ENCODE results near the gene MROH9. TPM values are rescaled to one million over a fixed set of nuclear protein-coding genes. Genes with fewer than 3 reads are reported as not detected.

The MROH9 gene
- polyA plus RNA-seq, 1 donor (not counting 4 experiments of a cell fraction or from before 2014, with no cell fraction given): 0.04 TPM

DNA sequence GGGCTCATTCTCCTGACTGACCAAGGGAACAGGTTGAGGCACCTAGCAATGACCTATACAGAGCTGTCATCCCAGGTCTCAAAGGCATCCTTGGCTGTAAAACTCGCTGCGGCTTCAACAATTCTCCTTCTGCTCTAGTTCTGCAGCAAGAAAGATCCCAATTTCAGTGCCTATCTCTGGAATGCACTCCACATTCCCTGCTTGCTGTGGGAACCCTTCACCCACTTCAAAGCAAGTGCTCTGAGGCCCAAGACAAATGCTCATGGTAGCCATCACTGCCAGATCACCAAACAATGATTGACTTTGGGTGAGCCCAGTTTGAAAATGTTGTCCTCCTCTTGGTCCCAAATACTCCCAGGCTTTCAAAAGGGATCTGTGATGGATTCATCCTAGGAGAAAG is 117.6 kb downstream of the MROH9 start:
- Histone ChIP-seq H3K9me1 (ENCODE audit: control insufficient read depth, extremely low read depth, insufficient read depth, low read length) (no peaks in the 10 kb centered on the region), H3K27ac (ENCODE audit: control insufficient read depth, insufficient read depth, low read length) (no peak overlapping the region), H3K4me2 (ENCODE audit: control insufficient read depth, extremely low read depth, insufficient read depth, low read depth, low read length) (no peak overlapping the region), H3K36me3 (ENCODE audit: control insufficient read depth in 2 of 2, extremely low read depth in 1 of 2, insufficient read depth in 2 of 2, low read length in 2 of 2) (no peaks in the 10 kb centered on the region), H3K4me3 (ENCODE audit: control insufficient read depth in 2 of 3, extremely low read depth in 1 of 3, insufficient read depth in 2 of 3, low read depth in 1 of 3, low read length in 3 of 3) (no peak overlapping the region), H4K20me1 (ENCODE audit: control insufficient read depth, extremely low read depth, insufficient read depth, low read length) (no peaks in the 10 kb centered on the region), H3K9me3 (ENCODE audit: control insufficient read depth, low read depth, low read length) (no peaks in the 10 kb centered on the region), H3K79me2 (ENCODE audit: control insufficient read depth, insufficient read depth, low read length) (no peaks in the 10 kb centered on the region), H3K4me1 (ENCODE audit: control insufficient read depth, extremely low read depth, insufficient read depth, low read length) (no peaks in the 10 kb centered on the region), H2AFZ (ENCODE audit: control insufficient read depth, low read length) (no peak overlapping the region), H3K9ac (ENCODE audit: control insufficient read depth, extremely low read depth, insufficient read depth, low read length) (no peak overlapping the region), H3K27me3 (ENCODE audit: control insufficient read depth, extremely low read depth, insufficient read depth, low read length) (no peaks in the 10 kb centered on the region)
- TF ChIP-seq, protein P1, sequence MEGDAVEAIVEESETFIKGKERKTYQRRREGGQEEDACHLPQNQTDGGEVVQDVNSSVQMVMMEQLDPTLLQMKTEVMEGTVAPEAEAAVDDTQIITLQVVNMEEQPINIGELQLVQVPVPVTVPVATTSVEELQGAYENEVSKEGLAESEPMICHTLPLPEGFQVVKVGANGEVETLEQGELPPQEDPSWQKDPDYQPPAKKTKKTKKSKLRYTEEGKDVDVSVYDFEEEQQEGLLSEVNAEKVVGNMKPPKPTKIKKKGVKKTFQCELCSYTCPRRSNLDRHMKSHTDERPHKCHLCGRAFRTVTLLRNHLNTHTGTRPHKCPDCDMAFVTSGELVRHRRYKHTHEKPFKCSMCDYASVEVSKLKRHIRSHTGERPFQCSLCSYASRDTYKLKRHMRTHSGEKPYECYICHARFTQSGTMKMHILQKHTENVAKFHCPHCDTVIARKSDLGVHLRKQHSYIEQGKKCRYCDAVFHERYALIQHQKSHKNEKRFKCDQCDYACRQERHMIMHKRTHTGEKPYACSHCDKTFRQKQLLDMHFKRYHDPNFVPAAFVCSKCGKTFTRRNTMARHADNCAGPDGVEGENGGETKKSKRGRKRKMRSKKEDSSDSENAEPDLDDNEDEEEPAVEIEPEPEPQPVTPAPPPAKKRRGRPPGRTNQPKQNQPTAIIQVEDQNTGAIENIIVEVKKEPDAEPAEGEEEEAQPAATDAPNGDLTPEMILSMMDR (optimal IDR thresholded peaks at IDR 0.05 in 1 of 3, IDR thresholded peaks at IDR 0.05 in 1 of 3, conservative IDR thresholded peaks at IDR 0.05 in 1 of 3; ENCODE audit: extremely low read depth in 1 of 3, insufficient read depth in 2 of 3, low read length in 3 of 3): no peak
- no peak for TF ChIP-seq EZH2 (IDR thresholded peaks at IDR 0.05; ENCODE audit: low read length)
- dilution Hi-C loops (cut with MboI; ENCODE audit: extremely low pct_ligation_motif_present, low sequenced_read_pairs): no loop called here
- no peak for FAIRE-seq
- DNase-seq (ENCODE audit: low read depth, low spot score): no peak

- FAIRE-seq (no peak), DNase-seq (ENCODE audit: low read depth, low spot score) (no peak)
- Histone ChIP-seq H3K36me3 (ENCODE audit: control insufficient read depth in 2 of 2, extremely low read depth in 1 of 2, insufficient read depth in 2 of 2, low read length in 2 of 2) (no peaks in the 10 kb centered on the region), H3K27ac (ENCODE audit: control insufficient read depth, insufficient read depth, low read length) (no peak overlapping the region), H3K4me1 (ENCODE audit: control insufficient read depth, extremely low read depth, insufficient read depth, low read length) (no peaks in the 10 kb centered on the region), H3K4me3 (ENCODE audit: control insufficient read depth in 2 of 3, extremely low read depth in 1 of 3, insufficient read depth in 2 of 3, low read depth in 1 of 3, low read length in 3 of 3) (no peak overlapping the region), H3K79me2 (ENCODE audit: control insufficient read depth, insufficient read depth, low read length) (no peaks in the 10 kb centered on the region), H4K20me1 (ENCODE audit: control insufficient read depth, extremely low read depth, insufficient read depth, low read length) (no peaks in the 10 kb centered on the region), H3K9me1 (ENCODE audit: control insufficient read depth, extremely low read depth, insufficient read depth, low read length) (no peaks in the 10 kb centered on the region), H3K9me3 (ENCODE audit: control insufficient read depth, low read depth, low read length) (no peaks in the 10 kb centered on the region), H3K9ac (ENCODE audit: control insufficient read depth, extremely low read depth, insufficient read depth, low read length) (no peak overlapping the region), H3K4me2 (ENCODE audit: control insufficient read depth, extremely low read depth, insufficient read depth, low read depth, low read length) (no peak overlapping the region), H2AFZ (ENCODE audit: control insufficient read depth, low read length) (no peak overlapping the region), H3K27me3 (ENCODE audit: control insufficient read depth, extremely low read depth, insufficient read depth, low read length) (no peaks in the 10 kb centered on the region)
- dilution Hi-C loops (cut with MboI; ENCODE audit: extremely low pct_ligation_motif_present, low sequenced_read_pairs): no loop called here
- TF ChIP-seq EZH2 (IDR thresholded peaks at IDR 0.05; ENCODE audit: low read length): no peak
- TF ChIP-seq, protein P1 (optimal IDR thresholded peaks at IDR 0.05 in 1 of 3, IDR thresholded peaks at IDR 0.05 in 1 of 3, conservative IDR thresholded peaks at IDR 0.05 in 1 of 3; ENCODE audit: extremely low read depth in 1 of 3, insufficient read depth in 2 of 3, low read length in 3 of 3): no peak
These were observed 120.8 kb downstream of the MROH9 start for GRCh38 chr1:171055966-171056643.
